H1 (cell line): ENCODE measurements around the gene CTDP1. TPM values are rescaled to one million over a fixed set of nuclear protein-coding genes. Genes with fewer than 3 reads are reported as not detected.

Source experiments
- CTBP2 ChIP-seq: IDR thresholded peaks from 2 replicates; pipeline ENCODE4 v1.7.0; 2011; ENCODE audit warnings: borderline replicate concordance, mild to moderate bottlenecking, moderate library complexity, mixed read lengths, low read length; ENCODE audit not compliant: insufficient read depth, insufficient read length
- NANOG ChIP-seq: IDR thresholded peaks from 2 replicates; pipeline ENCODE4 v1.6.1; 2011; ENCODE audit warnings: low read length, low read depth, mild to moderate bottlenecking, inconsistent platforms; ENCODE audit not compliant: insufficient read depth, poor library complexity, severe bottlenecking
- polyA plus RNA-seq, 7 experiments: library from polyadenylated mRNA; depleted of rRNA in 3 of 7; stranded (reverse) in 5 of 7; unstranded in 2 of 7; fragments of >200 nt in 5 of 7; fragments of 200-250 nt in 2 of 7; gene quantifications; 1 replicate in 5 of 7; 2 replicates in 1 of 7; 4 replicates in 1 of 7; pipeline versions ENCODE4 v1.2.1 to v1.2.3, GENCODE V29; 2011 to 2013; ENCODE audit warnings: missing spikeins in 2 of 7, mixed read lengths in 2 of 7
- total RNA-seq: library from RNA; stranded (reverse); fragmentation: NEBNext Ultra II Directional; extraction: Animal tissue kit (Norgen Biotek cat#: 25700); gene quantifications from 2 replicates; pipeline ENCODE4 v1.2.1, GENCODE V29; 2021

The CTDP1 gene
- total and polyA plus RNA-seq, 2 of the 8 experiments (the other 6 are each of a cell fraction or from before 2014, with no cell fraction given): 16.6 to 37.0 TPM

GRCh38 chr18:79738581-79739439 is 59.2 kb downstream of the CTDP1 start (continued):
- no peak for TF ChIP-seq CTBP2
- no peak for TF ChIP-seq NANOG
